ENCODE data around the gene NAB1.

The NAB1 gene

GRCh38 chr2:190716176-190716807 lies 67.4 kb downstream of the NAB1 start:
- Histone ChIP-seq H3K27me3 (ENCODE audit: insufficient read depth, poor library complexity, severe bottlenecking) (no peaks in the 10 kb centered on the region), H3K4me3 (replicated peaks; ENCODE audit: insufficient read depth, low read length) (no peak overlapping the region), H3K27ac (replicated peaks) (no peak overlapping the region)
- no peak for DNase-seq (ENCODE audit: low read depth in 1 of 2, low spot score in 1 of 2)
- TF ChIP-seq REST (IDR thresholded peaks at IDR 0.05; ENCODE audit: insufficient replicate concordance, low read depth) (no peak), POLR2AphosphoS5 (IDR thresholded peaks at IDR 0.05; ENCODE audit: low read depth) (no peak), SPI1 (IDR thresholded peaks at IDR 0.05; ENCODE audit: borderline replicate concordance, low read depth) (no peak)
- TF ChIP-seq, protein P1, sequence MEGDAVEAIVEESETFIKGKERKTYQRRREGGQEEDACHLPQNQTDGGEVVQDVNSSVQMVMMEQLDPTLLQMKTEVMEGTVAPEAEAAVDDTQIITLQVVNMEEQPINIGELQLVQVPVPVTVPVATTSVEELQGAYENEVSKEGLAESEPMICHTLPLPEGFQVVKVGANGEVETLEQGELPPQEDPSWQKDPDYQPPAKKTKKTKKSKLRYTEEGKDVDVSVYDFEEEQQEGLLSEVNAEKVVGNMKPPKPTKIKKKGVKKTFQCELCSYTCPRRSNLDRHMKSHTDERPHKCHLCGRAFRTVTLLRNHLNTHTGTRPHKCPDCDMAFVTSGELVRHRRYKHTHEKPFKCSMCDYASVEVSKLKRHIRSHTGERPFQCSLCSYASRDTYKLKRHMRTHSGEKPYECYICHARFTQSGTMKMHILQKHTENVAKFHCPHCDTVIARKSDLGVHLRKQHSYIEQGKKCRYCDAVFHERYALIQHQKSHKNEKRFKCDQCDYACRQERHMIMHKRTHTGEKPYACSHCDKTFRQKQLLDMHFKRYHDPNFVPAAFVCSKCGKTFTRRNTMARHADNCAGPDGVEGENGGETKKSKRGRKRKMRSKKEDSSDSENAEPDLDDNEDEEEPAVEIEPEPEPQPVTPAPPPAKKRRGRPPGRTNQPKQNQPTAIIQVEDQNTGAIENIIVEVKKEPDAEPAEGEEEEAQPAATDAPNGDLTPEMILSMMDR (IDR thresholded peaks at IDR 0.05; ENCODE audit: insufficient read depth, low read length): no peak

DNA sequence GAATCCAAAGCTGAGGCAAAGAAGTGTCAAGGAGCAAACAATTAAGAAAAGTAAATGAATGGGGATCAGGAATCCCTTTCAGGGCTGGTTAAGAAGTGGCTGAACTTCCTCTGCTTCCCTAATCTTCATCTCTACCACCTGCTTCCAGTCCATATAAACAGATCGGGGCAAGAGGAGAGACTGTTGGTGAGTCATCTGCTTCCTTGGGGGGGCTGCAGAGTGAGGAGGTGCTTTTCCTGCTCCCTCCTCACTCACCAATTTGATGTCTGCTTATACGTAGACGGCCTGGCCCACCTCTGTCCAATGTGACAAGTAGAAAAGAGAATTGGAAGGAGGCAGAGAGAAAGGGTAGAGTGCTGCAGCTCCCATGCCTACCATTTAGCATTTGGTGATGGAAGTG lies 68.4 kb downstream of the NAB1 start:
- TF ChIP-seq GABPA (IDR thresholded peaks at IDR 0.05; ENCODE audit: low read depth) (no peak), POLR2AphosphoS5 (IDR thresholded peaks at IDR 0.05; ENCODE audit: low read depth) (no peak), SPI1 (IDR thresholded peaks at IDR 0.05; ENCODE audit: borderline replicate concordance, low read depth) (no peak), REST (IDR thresholded peaks at IDR 0.05; ENCODE audit: insufficient replicate concordance, low read depth) (no peak)
- TF ChIP-seq, protein P1 (IDR thresholded peaks at IDR 0.05; ENCODE audit: insufficient read depth, low read length): no peak
- no peak overlapping the region for H3K27ac ChIP-seq (replicated peaks)
- DNase-seq (ENCODE audit: low read depth in 1 of 2, low spot score in 1 of 2): no peak
- H3K4me3 ChIP-seq (replicated peaks; ENCODE audit: insufficient read depth, low read length): no peak overlapping the region
- no peaks in the 10 kb centered on the region for H3K27me3 ChIP-seq (ENCODE audit: insufficient read depth, poor library complexity, severe bottlenecking)

- H3K4me3 ChIP-seq (replicated peaks; ENCODE audit: insufficient read depth, low read length): no peak overlapping the region
- no peak for DNase-seq (ENCODE audit: low read depth in 1 of 2, low spot score in 1 of 2)
Measured at GRCh38 chr2:190717764-190718651, 69.1 kb downstream of the NAB1 start.

More at GRCh38 chr2:190717764-190718651, 69.1 kb downstream of the NAB1 start:
- TF ChIP-seq POLR2AphosphoS5 (IDR thresholded peaks at IDR 0.05; ENCODE audit: low read depth): no peak
- TF ChIP-seq GABPA (IDR thresholded peaks at IDR 0.05; ENCODE audit: low read depth): no peak
- TF ChIP-seq SPI1 (IDR thresholded peaks at IDR 0.05; ENCODE audit: borderline replicate concordance, low read depth): no peak
- TF ChIP-seq REST (IDR thresholded peaks at IDR 0.05; ENCODE audit: insufficient replicate concordance, low read depth): no peak
- TF ChIP-seq, protein P1 (IDR thresholded peaks at IDR 0.05; ENCODE audit: insufficient read depth, low read length): no peak
- Histone ChIP-seq H3K27me3 (ENCODE audit: insufficient read depth, poor library complexity, severe bottlenecking) (no peaks in the 10 kb centered on the region), H3K27ac (replicated peaks) (no peak overlapping the region)

Measured in HL-60 (cell line).